ENCODE results near the gene AFAP1L2.

GRCh38 chr10:114431414-114432135, 27.3 kb upstream of the AFAP1L2 start:
- TF ChIP-seq CTCF (conservative IDR thresholded peaks at IDR 0.05; ENCODE audit: low read length) = no peak
- TF ChIP-seq EZH2phosphoT487 (IDR thresholded peaks at IDR 0.05; ENCODE audit: borderline replicate concordance, low read depth, low read length) = no peak
